GM21360 (cell line): ENCODE data around the gene GPLD1.

Experiments
- ATAC-seq: cut with Tn5 transposase; IDR thresholded peaks from one replicate; pipeline ENCODE4 v1.9.1; 2021; ENCODE audit warnings: mild to moderate bottlenecking, moderate library complexity; ENCODE audit not compliant: unreplicated experiment

The GPLD1 gene

GRCh38 chr6:24501914-24502313 lies 12.5 kb upstream of the GPLD1 start:
- no peak for ATAC-seq

- ATAC-seq, result no peak
Observed at GRCh38 chr6:24501374-24501773, 12.0 kb upstream of the GPLD1 start.

- ATAC-seq, result no peak
Observed at GRCh38 chr6:24500683-24501082, 11.3 kb upstream of the GPLD1 start.

- ATAC-seq, result no peak
Observed at GRCh38 chr6:24497254-24497970, 8.0 kb upstream of the GPLD1 start.

- ATAC-seq, result peak; percentile 66
Observed at GRCh38 chr6:24494821-24495795, 5.7 kb upstream of the GPLD1 start, which contains the start of gene ALDH5A1. Gene ALDH5A1, plus strand, starts transcription at chr6:24494969. Its CDS starts 28 bp downstream, at chr6:24494997.

- ATAC-seq, result no peak
Observed at GRCh38 chr6:24493945-24494820, 4.8 kb upstream of the GPLD1 start.

GRCh38 chr6:24492475-24492874 lies 3.1 kb upstream of the GPLD1 start:
- no peak for ATAC-seq

GRCh38 chr6:24490948-24491347 lies 1.6 kb upstream of the GPLD1 start:
- ATAC-seq, result no peak

GRCh38 chr6:24489881-24490280 lies 503 bp upstream of the GPLD1 start:
- no peak for ATAC-seq

GRCh38 chr6:24486065-24486464 lies 3.3 kb downstream of the GPLD1 start:
- no peak for ATAC-seq

- no peak for ATAC-seq
Observed at GRCh38 chr6:24484657-24485323, 4.6 kb downstream of the GPLD1 start.

GRCh38 chr6:24481449-24481848 lies 7.9 kb downstream of the GPLD1 start:
- ATAC-seq, result no peak

- no peak for ATAC-seq
Observed at GRCh38 chr6:24480705-24481104, 8.7 kb downstream of the GPLD1 start.

GRCh38 chr6:24478903-24479302 lies 10.5 kb downstream of the GPLD1 start:
- ATAC-seq, result no peak

GRCh38 chr6:24477070-24477469 lies 12.3 kb downstream of the GPLD1 start:
- no peak for ATAC-seq

GRCh38 chr6:24476631-24477030 lies 12.7 kb downstream of the GPLD1 start:
- ATAC-seq, result no peak

GRCh38 chr6:24472181-24472580 lies 17.2 kb downstream of the GPLD1 start:
- ATAC-seq, result no peak

GRCh38 chr6:24469811-24470210 lies 19.6 kb downstream of the GPLD1 start:
- no peak for ATAC-seq

GRCh38 chr6:24464253-24465038 lies 24.9 kb downstream of the GPLD1 start:
- no peak for ATAC-seq

- no peak for ATAC-seq
Observed at GRCh38 chr6:24460966-24461365, 28.4 kb downstream of the GPLD1 start.
